Colonic mucosa (tissue), 4 donors: ENCODE data around the gene CCDC80. TPM values are rescaled to one million over a fixed set of nuclear protein-coding genes. Genes with fewer than 3 reads are reported as not detected.

Source experiments
- DNase-seq: peaks from one replicate; pipeline ENCODE4 v3.0.0-alpha.2; 2020
- H3K27ac ChIP-seq: fragments of 200-600 bp; one replicate; pipeline ENCODE4 v1.8.0; 2021
- H3K27me3 ChIP-seq: fragments of 200-600 bp; one replicate; pipeline ENCODE4 v1.8.0; 2021
- H3K36me3 ChIP-seq: fragments of 200-600 bp; one replicate; pipeline ENCODE4 v1.8.0; 2021
- H3K4me1 ChIP-seq: fragments of 200-600 bp; one replicate; pipeline ENCODE4 v1.8.0; 2021; ENCODE audit warnings: mild to moderate bottlenecking
- H3K4me3 ChIP-seq: fragments of 200-600 bp; one replicate; pipeline ENCODE4 v1.8.0; 2021
- H3K9ac ChIP-seq, 2 donors: one replicate each; pipeline ENCODE4 v1.7.0; 2013; ENCODE audit warnings: control low read depth in 2 of 2, low read depth in 2 of 2, low read length in 2 of 2
- H3K9me3 ChIP-seq: fragments of 200-600 bp; one replicate; pipeline ENCODE4 v1.8.0; 2021
- CTCF ChIP-seq: fragments of 200-600 bp; IDR thresholded peaks from one replicate; pipeline ENCODE4 v1.8.0; 2022; ENCODE audit warnings: antibody characterized with exemption, mild to moderate bottlenecking
- intact Hi-C: fragments of 100-400 bp; cut with DNase I; formaldehyde crosslinking; loops from one replicate; pipeline ENCODE4 v1.14.1; 2022
- total RNA-seq, 2 donors: library from RNA; stranded (reverse); fragmentation: NEBNext Ultra II Directional in 1 of 2; extraction: Animal tissue kit (Norgen Biotek cat#: 25700) in 1 of 2; gene quantifications; one replicate each; pipeline ENCODE4 v1.2.1, GENCODE V29; 2021
- donor health status: healthy.
- donor health status: DM: no; HTN: no; CAD: no.
- donor health status: DM: no; HTN: no; CAD: no.

CCDC80 gene
- total RNA-seq, 2 donors from 2014 or later = 7.1 to 36.6 TPM

- TF ChIP-seq CTCF = no peak
- no peaks in the 10 kb centered on the region for H3K27me3 ChIP-seq
Measured at GRCh38 chr3:112687616-112688015, 46.7 kb upstream of the CCDC80 start.

GRCh38 chr3:112687211-112687610, 46.3 kb upstream of the CCDC80 start:
- intact Hi-C loops = no loop called here
- DNase-seq = no peak
- Histone ChIP-seq H3K4me3 (no peak overlapping the region), H3K4me1 (no peaks in the 10 kb centered on the region), H3K9me3 (no peaks in the 10 kb centered on the region), H3K27me3 (no peaks in the 10 kb centered on the region), H3K36me3 (no peaks in the 10 kb centered on the region), H3K9ac (no peak overlapping the region), H3K27ac (no peak overlapping the region)
- TF ChIP-seq CTCF = no peak

More at GRCh38 chr3:112687616-112688015, 46.7 kb upstream of the CCDC80 start:
- no peak for DNase-seq
- Histone ChIP-seq H3K9ac (no peak overlapping the region), H3K36me3 (no peaks in the 10 kb centered on the region), H3K4me1 (no peaks in the 10 kb centered on the region), H3K27ac (no peak overlapping the region), H3K4me3 (no peak overlapping the region), H3K9me3 (no peaks in the 10 kb centered on the region)
- intact Hi-C loops = no loop called here

GRCh38 chr3:112685956-112686799, 45.2 kb upstream of the CCDC80 start:
- Histone ChIP-seq H3K36me3 (no peaks in the 10 kb centered on the region), H3K4me1 (no peaks in the 10 kb centered on the region), H3K9me3 (no peaks in the 10 kb centered on the region), H3K9ac (no peak overlapping the region), H3K27ac (no peak overlapping the region), H3K27me3 (no peaks in the 10 kb centered on the region), H3K4me3 (no peak overlapping the region)
- intact Hi-C loops = no loop called here
- no peak for DNase-seq
- no peak for TF ChIP-seq CTCF

GRCh38 chr3:112685420-112685819, 44.5 kb upstream of the CCDC80 start:
- no peak for DNase-seq
- TF ChIP-seq CTCF = no peak
- no peaks in the 10 kb centered on the region for H3K4me1 ChIP-seq
- no peak overlapping the region for H3K27ac ChIP-seq
- no peaks in the 10 kb centered on the region for H3K9me3 ChIP-seq
- H3K4me3 ChIP-seq = no peak overlapping the region
- no peaks in the 10 kb centered on the region for H3K27me3 ChIP-seq
- intact Hi-C loops = no loop called here
- no peak overlapping the region for H3K9ac ChIP-seq
- no peaks in the 10 kb centered on the region for H3K36me3 ChIP-seq

- DNase-seq = no peak
- no peaks in the 10 kb centered on the region for H3K36me3 ChIP-seq
- no peaks in the 10 kb centered on the region for H3K9me3 ChIP-seq
- intact Hi-C loops = no loop called here
- TF ChIP-seq CTCF = no peak
- H3K27ac ChIP-seq = no peak overlapping the region
- no peak overlapping the region for H3K9ac ChIP-seq
- H3K4me1 ChIP-seq = no peaks in the 10 kb centered on the region
- no peak overlapping the region for H3K4me3 ChIP-seq
- H3K27me3 ChIP-seq = no peaks in the 10 kb centered on the region
Measured at GRCh38 chr3:112682361-112682760, 41.4 kb upstream of the CCDC80 start.
